GM13976 (cell line): Measurements from ENCODE around the gene DAAM2.

ENCODE experiments used
- DNase-seq: peaks from one replicate; pipeline ENCODE4 v3.0.0; 2012; ENCODE audit warnings: low spot score
- CTCF ChIP-seq: IDR thresholded peaks from 2 replicates; pipeline ENCODE4 v1.5.1; 2012; ENCODE audit warnings: borderline replicate concordance, mild to moderate bottlenecking; ENCODE audit not compliant: insufficient read depth; ENCODE audit errors: extremely low read depth, missing control alignments, control extremely low read depth
- in situ Hi-C: fragments of 300-500 bp; cut with MboI; formaldehyde crosslinking; loops from one replicate; pipeline ENCODE4 v1.12.0; 2022; ENCODE audit warnings: low sequenced_read_pairs, mixed read lengths, inconsistent platforms; ENCODE audit not compliant: unreplicated experiment

DAAM2 gene

GRCh38 chr6:39772559-39773273 lies 19.5 kb upstream of the DAAM2 start:
- no peak for DNase-seq
- in situ Hi-C loops, result no loop called here
- TF ChIP-seq CTCF, result no peak

DNA sequence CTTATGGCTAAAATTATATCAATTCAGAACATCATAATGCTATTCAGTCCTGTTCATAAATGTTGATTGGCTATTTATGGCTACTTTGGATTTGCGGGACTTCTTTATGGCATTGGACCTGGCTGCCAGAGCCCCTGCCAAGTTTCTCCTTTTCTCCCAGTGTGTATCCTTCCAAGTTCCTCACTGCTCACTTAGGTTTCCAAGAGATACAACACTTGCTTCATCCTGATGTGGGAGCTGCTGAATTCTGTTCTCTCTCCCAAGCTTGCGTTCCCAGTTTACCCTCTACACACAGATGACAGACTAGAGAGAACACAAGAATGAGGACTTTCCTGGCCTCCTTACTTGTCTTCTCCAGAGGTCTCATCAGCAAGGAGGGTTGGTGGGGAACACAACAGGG lies 18.4 kb upstream of the DAAM2 start:
- in situ Hi-C loops, result no loop called here
- DNase-seq, result no peak
- TF ChIP-seq CTCF, result no peak

- no peak for DNase-seq
- in situ Hi-C loops, result no loop called here
- TF ChIP-seq CTCF, result no peak
Observed at GRCh38 chr6:39776581-39776980, 15.6 kb upstream of the DAAM2 start.

GRCh38 chr6:39777218-39777617 lies 15.0 kb upstream of the DAAM2 start:
- no peak for TF ChIP-seq CTCF
- in situ Hi-C loops, result no loop called here
- no peak for DNase-seq

- DNase-seq, result no peak
- no peak for TF ChIP-seq CTCF
- in situ Hi-C loops, result no loop called here
Observed at GRCh38 chr6:39777661-39778060, 14.5 kb upstream of the DAAM2 start.

GRCh38 chr6:39778581-39779255 lies 13.5 kb upstream of the DAAM2 start:
- no peak for TF ChIP-seq CTCF
- DNase-seq, result no peak
- in situ Hi-C loops, result no loop called here
